Epithelial cell of proximal tubule (primary cell): ENCODE results near the gene F12. TPM values are rescaled to one million over a fixed set of nuclear protein-coding genes. Genes with fewer than 3 reads are reported as not detected.

Experiments used
- DNase-seq: peaks from one replicate; pipeline ENCODE4 v3.0.0-alpha.2; 2011; ENCODE audit warnings: low read depth
- H3K4me3 ChIP-seq: 2 replicates; pipeline ENCODE4 v1.5.1; 2011; ENCODE audit warnings: low read depth, mild to moderate bottlenecking, low read length
- total RNA-seq: library from RNA; depleted of rRNA; stranded (reverse); fragments of >200 nt; gene quantifications from 2 replicates; pipeline ENCODE4 v1.2.3, GENCODE V29; 2015
- TF ChIP-seq, protein P1 (sequence below): conservative IDR thresholded peaks from 2 replicates; pipeline ENCODE4 v1.5.1; 2012; ENCODE audit warnings: low read depth, mild to moderate bottlenecking, low read length

F12 gene
- total RNA-seq, 1 donor from 2014 or later = 12.9 TPM

GRCh38 chr5:177450667-177451424 lies 41.5 kb upstream of the F12 start:
- no peak overlapping the region for H3K4me3 ChIP-seq
- no peak for DNase-seq
- TF ChIP-seq, protein P1, sequence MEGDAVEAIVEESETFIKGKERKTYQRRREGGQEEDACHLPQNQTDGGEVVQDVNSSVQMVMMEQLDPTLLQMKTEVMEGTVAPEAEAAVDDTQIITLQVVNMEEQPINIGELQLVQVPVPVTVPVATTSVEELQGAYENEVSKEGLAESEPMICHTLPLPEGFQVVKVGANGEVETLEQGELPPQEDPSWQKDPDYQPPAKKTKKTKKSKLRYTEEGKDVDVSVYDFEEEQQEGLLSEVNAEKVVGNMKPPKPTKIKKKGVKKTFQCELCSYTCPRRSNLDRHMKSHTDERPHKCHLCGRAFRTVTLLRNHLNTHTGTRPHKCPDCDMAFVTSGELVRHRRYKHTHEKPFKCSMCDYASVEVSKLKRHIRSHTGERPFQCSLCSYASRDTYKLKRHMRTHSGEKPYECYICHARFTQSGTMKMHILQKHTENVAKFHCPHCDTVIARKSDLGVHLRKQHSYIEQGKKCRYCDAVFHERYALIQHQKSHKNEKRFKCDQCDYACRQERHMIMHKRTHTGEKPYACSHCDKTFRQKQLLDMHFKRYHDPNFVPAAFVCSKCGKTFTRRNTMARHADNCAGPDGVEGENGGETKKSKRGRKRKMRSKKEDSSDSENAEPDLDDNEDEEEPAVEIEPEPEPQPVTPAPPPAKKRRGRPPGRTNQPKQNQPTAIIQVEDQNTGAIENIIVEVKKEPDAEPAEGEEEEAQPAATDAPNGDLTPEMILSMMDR = no peak

GRCh38 chr5:177449140-177450061 lies 40.0 kb upstream of the F12 start:
- no peak overlapping the region for H3K4me3 ChIP-seq
- DNase-seq = no peak
- TF ChIP-seq, protein P1 = no peak

DNA sequence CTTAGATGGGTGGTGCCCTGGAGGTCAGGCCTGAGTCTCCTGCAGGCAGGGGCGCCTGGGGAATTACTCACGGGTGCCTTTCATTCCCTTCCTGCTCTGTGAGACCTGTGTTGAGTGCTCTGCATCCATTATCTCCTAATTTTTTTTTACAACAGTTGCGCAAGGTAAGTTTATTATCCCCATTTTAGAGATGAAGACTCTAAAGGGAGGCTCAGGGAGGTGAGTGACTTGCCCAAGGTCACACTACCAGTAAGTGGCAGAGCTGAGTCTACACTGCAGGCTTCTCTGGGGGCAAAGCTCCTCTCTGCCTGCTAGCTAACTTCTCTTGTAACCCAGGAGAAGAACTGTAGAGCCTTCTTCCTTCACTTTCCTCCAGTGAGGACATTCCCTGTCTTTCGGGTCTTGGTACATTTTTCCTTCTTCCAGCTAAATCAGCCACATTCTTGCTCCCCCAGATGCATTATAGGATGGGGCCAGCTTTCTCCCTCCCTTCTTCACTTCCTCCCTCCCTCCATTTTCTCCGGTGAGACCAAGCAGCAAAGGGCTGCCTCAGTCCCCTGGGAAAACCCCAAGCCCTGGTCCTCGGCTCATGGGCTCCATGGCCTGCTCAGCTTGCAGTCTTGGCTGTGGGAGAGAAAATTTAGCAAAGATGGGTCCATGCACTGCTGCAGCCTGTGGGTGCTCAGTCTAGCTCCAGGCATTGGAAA lies 39.0 kb upstream of the F12 start:
- H3K4me3 ChIP-seq = peak overlapping the region; percentile 68
- TF ChIP-seq, protein P1 = no peak
- no peak for DNase-seq

- peak overlapping the region; percentile 68 for H3K4me3 ChIP-seq
- peak; percentile 70 for DNase-seq
- TF ChIP-seq, protein P1 = peak; percentile 23
These were observed 38.4 kb upstream of the F12 start for GRCh38 chr5:177447611-177448243.

DNA sequence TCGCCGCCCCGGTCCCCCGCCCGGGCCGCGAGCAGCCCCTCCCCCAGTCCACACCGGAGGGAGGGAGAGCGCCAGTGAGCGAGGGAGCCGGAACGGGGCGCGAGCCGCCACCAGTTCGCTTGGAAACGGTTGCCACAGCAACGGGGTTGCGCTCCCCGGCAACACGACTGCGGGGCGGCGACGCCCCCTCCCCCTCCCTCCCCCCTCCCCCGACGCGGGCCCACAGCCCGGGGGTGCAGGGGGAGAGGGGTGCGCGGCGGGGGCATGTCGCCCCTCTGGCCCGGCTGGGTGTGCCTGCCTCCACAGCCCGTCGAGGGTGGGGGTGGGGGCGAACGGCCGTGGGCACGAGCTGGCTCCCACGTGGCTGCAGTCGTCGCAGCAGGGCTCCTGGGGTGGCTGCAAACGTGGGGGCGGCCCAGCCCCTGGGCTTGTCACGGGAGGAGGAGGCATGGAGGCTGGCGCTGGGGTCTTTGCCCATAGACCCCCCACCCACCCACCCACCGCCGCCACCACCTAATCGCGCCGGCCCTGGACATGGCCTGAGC lies 37.8 kb upstream of the F12 start:
- no peak for DNase-seq
- TF ChIP-seq, protein P1 = no peak
- H3K4me3 ChIP-seq = peak overlapping the region; percentile 68
